ENCODE measurements around the gene TEN1.

- no peak for TF ChIP-seq CTCF (IDR thresholded peaks at IDR 0.05)
- no peak for TF ChIP-seq EZH2phosphoT487 (IDR thresholded peaks at IDR 0.05)
- no peak for TF ChIP-seq EZH2 (IDR thresholded peaks at IDR 0.05)
Observed at GRCh38 chr17:76024353-76024752, 45.3 kb downstream of the TEN1 start.

All from neural progenitor cell (in vitro differentiated cells).